ENCODE data around the gene VPS37B.

Gene VPS37B

DNA sequence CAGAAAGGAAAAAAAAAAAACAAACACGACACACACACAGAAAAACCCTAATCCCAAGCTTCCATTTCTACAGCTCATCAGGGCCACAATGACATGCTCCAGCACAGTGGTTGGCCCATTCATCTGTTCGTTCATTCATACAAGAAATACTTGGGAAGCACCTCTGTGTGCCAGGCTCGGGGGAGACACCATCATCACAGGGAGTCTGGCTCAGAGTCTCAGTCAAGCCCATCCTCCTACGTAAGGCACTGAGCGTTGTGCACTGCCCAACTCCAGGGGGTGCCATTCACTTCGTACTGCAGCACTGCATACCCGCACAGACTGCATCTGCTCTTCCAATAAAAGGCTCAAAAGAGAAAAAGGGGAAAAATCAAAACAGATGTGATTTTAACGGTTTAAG is 15.3 kb downstream of the VPS37B start (continued):
- TF ChIP-seq, protein P1, sequence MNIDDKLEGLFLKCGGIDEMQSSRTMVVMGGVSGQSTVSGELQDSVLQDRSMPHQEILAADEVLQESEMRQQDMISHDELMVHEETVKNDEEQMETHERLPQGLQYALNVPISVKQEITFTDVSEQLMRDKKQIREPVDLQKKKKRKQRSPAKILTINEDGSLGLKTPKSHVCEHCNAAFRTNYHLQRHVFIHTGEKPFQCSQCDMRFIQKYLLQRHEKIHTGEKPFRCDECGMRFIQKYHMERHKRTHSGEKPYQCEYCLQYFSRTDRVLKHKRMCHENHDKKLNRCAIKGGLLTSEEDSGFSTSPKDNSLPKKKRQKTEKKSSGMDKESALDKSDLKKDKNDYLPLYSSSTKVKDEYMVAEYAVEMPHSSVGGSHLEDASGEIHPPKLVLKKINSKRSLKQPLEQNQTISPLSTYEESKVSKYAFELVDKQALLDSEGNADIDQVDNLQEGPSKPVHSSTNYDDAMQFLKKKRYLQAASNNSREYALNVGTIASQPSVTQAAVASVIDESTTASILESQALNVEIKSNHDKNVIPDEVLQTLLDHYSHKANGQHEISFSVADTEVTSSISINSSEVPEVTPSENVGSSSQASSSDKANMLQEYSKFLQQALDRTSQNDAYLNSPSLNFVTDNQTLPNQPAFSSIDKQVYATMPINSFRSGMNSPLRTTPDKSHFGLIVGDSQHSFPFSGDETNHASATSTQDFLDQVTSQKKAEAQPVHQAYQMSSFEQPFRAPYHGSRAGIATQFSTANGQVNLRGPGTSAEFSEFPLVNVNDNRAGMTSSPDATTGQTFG (tag by site-specific recombination; IDR thresholded peaks at IDR 0.05; ENCODE audit: borderline replicate concordance), result no peak
- TF ChIP-seq GLIS2 (tag by site-specific recombination; IDR thresholded peaks at IDR 0.05), result 0 out of 2 replicates have a peak, but pooled peaks have one; percentile 28
- TF ChIP-seq ZNF629 (tag by site-specific recombination; IDR thresholded peaks at IDR 0.05), result peak; percentile 40; the same call in 1 of the 2 replicates
- TF ChIP-seq, protein P2, sequence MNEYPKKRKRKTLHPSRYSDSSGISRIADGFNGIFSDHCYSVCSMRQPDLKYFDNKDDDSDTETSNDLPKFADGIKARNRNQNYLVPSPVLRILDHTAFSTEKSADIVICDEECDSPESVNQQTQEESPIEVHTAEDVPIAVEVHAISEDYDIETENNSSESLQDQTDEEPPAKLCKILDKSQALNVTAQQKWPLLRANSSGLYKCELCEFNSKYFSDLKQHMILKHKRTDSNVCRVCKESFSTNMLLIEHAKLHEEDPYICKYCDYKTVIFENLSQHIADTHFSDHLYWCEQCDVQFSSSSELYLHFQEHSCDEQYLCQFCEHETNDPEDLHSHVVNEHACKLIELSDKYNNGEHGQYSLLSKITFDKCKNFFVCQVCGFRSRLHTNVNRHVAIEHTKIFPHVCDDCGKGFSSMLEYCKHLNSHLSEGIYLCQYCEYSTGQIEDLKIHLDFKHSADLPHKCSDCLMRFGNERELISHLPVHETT (tag by site-specific recombination; IDR thresholded peaks at IDR 0.05), result no peak
- TF ChIP-seq, protein P3, sequence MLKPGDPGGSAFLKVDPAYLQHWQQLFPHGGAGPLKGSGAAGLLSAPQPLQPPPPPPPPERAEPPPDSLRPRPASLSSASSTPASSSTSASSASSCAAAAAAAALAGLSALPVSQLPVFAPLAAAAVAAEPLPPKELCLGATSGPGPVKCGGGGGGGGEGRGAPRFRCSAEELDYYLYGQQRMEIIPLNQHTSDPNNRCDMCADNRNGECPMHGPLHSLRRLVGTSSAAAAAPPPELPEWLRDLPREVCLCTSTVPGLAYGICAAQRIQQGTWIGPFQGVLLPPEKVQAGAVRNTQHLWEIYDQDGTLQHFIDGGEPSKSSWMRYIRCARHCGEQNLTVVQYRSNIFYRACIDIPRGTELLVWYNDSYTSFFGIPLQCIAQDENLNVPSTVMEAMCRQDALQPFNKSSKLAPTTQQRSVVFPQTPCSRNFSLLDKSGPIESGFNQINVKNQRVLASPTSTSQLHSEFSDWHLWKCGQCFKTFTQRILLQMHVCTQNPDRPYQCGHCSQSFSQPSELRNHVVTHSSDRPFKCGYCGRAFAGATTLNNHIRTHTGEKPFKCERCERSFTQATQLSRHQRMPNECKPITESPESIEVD (tag by site-specific recombination; IDR thresholded peaks at IDR 0.05), result no peak; the same call in 1 of the 2 replicates
- TF ChIP-seq ZNF2 (tag by site-specific recombination; IDR thresholded peaks at IDR 0.05), result no peak
- peak; percentile 52; the same call in 1 of the 2 replicates for TF ChIP-seq ZNF660 (tag by site-specific recombination; IDR thresholded peaks at IDR 0.05)
- TF ChIP-seq, protein P4, sequence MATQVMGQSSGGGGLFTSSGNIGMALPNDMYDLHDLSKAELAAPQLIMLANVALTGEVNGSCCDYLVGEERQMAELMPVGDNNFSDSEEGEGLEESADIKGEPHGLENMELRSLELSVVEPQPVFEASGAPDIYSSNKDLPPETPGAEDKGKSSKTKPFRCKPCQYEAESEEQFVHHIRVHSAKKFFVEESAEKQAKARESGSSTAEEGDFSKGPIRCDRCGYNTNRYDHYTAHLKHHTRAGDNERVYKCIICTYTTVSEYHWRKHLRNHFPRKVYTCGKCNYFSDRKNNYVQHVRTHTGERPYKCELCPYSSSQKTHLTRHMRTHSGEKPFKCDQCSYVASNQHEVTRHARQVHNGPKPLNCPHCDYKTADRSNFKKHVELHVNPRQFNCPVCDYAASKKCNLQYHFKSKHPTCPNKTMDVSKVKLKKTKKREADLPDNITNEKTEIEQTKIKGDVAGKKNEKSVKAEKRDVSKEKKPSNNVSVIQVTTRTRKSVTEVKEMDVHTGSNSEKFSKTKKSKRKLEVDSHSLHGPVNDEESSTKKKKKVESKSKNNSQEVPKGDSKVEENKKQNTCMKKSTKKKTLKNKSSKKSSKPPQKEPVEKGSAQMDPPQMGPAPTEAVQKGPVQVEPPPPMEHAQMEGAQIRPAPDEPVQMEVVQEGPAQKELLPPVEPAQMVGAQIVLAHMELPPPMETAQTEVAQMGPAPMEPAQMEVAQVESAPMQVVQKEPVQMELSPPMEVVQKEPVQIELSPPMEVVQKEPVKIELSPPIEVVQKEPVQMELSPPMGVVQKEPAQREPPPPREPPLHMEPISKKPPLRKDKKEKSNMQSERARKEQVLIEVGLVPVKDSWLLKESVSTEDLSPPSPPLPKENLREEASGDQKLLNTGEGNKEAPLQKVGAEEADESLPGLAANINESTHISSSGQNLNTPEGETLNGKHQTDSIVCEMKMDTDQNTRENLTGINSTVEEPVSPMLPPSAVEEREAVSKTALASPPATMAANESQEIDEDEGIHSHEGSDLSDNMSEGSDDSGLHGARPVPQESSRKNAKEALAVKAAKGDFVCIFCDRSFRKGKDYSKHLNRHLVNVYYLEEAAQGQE (tag by site-specific recombination; IDR thresholded peaks at IDR 0.05), result no peak
- TF ChIP-seq HOXA7 (CRISPR knock-in tag; IDR thresholded peaks at IDR 0.05; ENCODE audit: borderline replicate concordance), result no peak
- TF ChIP-seq ZSCAN23 (tag by site-specific recombination; IDR thresholded peaks at IDR 0.05), result no peak
- TF ChIP-seq, protein P5, sequence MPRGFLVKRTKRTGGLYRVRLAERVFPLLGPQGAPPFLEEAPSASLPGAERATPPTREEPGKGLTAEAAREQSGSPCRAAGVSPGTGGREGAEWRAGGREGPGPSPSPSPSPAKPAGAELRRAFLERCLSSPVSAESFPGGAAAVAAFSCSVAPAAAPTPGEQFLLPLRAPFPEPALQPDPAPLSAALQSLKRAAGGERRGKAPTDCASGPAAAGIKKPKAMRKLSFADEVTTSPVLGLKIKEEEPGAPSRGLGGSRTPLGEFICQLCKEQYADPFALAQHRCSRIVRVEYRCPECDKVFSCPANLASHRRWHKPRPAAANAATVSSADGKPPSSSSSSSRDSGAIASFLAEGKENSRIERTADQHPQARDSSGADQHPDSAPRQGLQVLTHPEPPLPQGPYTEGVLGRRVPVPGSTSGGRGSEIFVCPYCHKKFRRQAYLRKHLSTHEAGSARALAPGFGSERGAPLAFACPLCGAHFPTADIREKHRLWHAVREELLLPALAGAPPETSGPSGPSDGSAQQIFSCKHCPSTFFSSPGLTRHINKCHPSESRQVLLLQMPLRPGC (tag by site-specific recombination; IDR thresholded peaks at IDR 0.05), result peak; percentile 53; the same call in 1 of the 2 replicates
- TF ChIP-seq ZNF561 (tag by site-specific recombination; IDR thresholded peaks at IDR 0.05; ENCODE audit: borderline replicate concordance), result peak; percentile 28; the same call in 1 of the 2 replicates
- TF ChIP-seq, protein P6, sequence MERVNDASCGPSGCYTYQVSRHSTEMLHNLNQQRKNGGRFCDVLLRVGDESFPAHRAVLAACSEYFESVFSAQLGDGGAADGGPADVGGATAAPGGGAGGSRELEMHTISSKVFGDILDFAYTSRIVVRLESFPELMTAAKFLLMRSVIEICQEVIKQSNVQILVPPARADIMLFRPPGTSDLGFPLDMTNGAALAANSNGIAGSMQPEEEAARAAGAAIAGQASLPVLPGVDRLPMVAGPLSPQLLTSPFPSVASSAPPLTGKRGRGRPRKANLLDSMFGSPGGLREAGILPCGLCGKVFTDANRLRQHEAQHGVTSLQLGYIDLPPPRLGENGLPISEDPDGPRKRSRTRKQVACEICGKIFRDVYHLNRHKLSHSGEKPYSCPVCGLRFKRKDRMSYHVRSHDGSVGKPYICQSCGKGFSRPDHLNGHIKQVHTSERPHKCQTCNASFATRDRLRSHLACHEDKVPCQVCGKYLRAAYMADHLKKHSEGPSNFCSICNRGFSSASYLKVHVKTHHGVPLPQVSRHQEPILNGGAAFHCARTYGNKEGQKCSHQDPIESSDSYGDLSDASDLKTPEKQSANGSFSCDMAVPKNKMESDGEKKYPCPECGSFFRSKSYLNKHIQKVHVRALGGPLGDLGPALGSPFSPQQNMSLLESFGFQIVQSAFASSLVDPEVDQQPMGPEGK (tag by site-specific recombination; IDR thresholded peaks at IDR 0.05), result peak; percentile 13; the same call in 1 of the 2 replicates
- no peak for TF ChIP-seq ZNF112 (tag by site-specific recombination; IDR thresholded peaks at IDR 0.05)
- no peak for TF ChIP-seq ZNF544 (tag by site-specific recombination; IDR thresholded peaks at IDR 0.05)
- no peak for TF ChIP-seq SCRT1 (tag by site-specific recombination; IDR thresholded peaks at IDR 0.05; ENCODE audit: borderline replicate concordance)
- TF ChIP-seq, protein P7, sequence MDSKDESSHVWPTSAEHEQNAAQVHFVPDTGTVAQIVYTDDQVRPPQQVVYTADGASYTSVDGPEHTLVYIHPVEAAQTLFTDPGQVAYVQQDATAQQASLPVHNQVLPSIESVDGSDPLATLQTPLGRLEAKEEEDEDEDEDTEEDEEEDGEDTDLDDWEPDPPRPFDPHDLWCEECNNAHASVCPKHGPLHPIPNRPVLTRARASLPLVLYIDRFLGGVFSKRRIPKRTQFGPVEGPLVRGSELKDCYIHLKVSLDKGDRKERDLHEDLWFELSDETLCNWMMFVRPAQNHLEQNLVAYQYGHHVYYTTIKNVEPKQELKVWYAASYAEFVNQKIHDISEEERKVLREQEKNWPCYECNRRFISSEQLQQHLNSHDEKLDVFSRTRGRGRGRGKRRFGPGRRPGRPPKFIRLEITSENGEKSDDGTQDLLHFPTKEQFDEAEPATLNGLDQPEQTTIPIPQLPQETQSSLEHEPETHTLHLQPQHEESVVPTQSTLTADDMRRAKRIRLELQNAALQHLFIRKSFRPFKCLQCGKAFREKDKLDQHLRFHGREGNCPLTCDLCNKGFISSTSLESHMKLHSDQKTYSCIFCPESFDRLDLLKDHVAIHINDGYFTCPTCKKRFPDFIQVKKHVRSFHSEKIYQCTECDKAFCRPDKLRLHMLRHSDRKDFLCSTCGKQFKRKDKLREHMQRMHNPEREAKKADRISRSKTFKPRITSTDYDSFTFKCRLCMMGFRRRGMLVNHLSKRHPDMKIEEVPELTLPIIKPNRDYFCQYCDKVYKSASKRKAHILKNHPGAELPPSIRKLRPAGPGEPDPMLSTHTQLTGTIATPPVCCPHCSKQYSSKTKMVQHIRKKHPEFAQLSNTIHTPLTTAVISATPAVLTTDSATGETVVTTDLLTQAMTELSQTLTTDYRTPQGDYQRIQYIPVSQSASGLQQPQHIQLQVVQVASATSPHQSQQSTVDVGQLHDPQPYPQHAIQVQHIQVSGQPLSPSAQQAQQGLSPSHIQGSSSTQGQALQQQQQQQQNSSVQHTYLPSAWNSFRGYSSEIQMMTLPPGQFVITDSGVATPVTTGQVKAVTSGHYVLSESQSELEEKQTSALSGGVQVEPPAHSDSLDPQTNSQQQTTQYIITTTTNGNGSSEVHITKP (tag by site-specific recombination; IDR thresholded peaks at IDR 0.05), result peak; percentile 71
- TF ChIP-seq ZNF366 (tag by site-specific recombination; conservative IDR thresholded peaks at IDR 0.05), result peak; percentile 24; the same call in 1 of the 2 replicates
- TF ChIP-seq, protein P8, sequence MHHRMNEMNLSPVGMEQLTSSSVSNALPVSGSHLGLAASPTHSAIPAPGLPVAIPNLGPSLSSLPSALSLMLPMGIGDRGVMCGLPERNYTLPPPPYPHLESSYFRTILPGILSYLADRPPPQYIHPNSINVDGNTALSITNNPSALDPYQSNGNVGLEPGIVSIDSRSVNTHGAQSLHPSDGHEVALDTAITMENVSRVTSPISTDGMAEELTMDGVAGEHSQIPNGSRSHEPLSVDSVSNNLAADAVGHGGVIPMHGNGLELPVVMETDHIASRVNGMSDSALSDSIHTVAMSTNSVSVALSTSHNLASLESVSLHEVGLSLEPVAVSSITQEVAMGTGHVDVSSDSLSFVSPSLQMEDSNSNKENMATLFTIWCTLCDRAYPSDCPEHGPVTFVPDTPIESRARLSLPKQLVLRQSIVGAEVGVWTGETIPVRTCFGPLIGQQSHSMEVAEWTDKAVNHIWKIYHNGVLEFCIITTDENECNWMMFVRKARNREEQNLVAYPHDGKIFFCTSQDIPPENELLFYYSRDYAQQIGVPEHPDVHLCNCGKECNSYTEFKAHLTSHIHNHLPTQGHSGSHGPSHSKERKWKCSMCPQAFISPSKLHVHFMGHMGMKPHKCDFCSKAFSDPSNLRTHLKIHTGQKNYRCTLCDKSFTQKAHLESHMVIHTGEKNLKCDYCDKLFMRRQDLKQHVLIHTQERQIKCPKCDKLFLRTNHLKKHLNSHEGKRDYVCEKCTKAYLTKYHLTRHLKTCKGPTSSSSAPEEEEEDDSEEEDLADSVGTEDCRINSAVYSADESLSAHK (tag by site-specific recombination; IDR thresholded peaks at IDR 0.05), result no peak
- no peak for TF ChIP-seq ZBTB21 (tag by site-specific recombination; IDR thresholded peaks at IDR 0.05)

Measured in HEK293 (cell line).